ENCODE data around the gene RNF113A.

GRCh38 chrX:119917877-119918276, 46.3 kb upstream of the RNF113A start:
- TF ChIP-seq CTCF (IDR thresholded peaks at IDR 0.05) (no peak), POLR2A (IDR thresholded peaks at IDR 0.05) (no peak)

Data from heart left ventricle (tissue), 13 donors.